ENCODE data around the gene FCHSD1.

GRCh38 chr5:141637123-141637766, 14.0 kb downstream of the FCHSD1 start:
- TF ChIP-seq CTCF (IDR thresholded peaks at IDR 0.05; ENCODE audit: poor library complexity) (no peak), EZH2 (IDR thresholded peaks at IDR 0.05; ENCODE audit: borderline replicate concordance) (no peak)
